GM21381 (cell line): ENCODE measurements around the gene PDIA5.
A peak's percentile ranks its signal among the peaks of the same experiment; 100 is the strongest.

Experiments
- ATAC-seq: cut with Tn5 transposase; IDR thresholded peaks from one replicate; pipeline ENCODE4 v1.9.1; 2021; ENCODE audit warnings: mild to moderate bottlenecking, moderate library complexity; ENCODE audit not compliant: unreplicated experiment

Gene PDIA5

GRCh38 chr3:123161167-123161566, 94.3 kb downstream of the PDIA5 start:
- ATAC-seq = no peak

GRCh38 chr3:123163141-123163540, 96.3 kb downstream of the PDIA5 start:
- no peak for ATAC-seq

GRCh38 chr3:123165163-123165562, 98.3 kb downstream of the PDIA5 start:
- no peak for ATAC-seq

GRCh38 chr3:123167686-123168085, 100.9 kb downstream of the PDIA5 start:
- ATAC-seq = no peak

- no peak for ATAC-seq
Measured at GRCh38 chr3:123168122-123168521, 101.3 kb downstream of the PDIA5 start.

GRCh38 chr3:123168605-123169004, 101.8 kb downstream of the PDIA5 start:
- ATAC-seq = no peak

- no peak for ATAC-seq
Measured at GRCh38 chr3:123169492-123169929, 102.7 kb downstream of the PDIA5 start.

- no peak for ATAC-seq
Measured at GRCh38 chr3:123169930-123170329, 103.1 kb downstream of the PDIA5 start.

- no peak for ATAC-seq
Measured at GRCh38 chr3:123180791-123181190, 114.0 kb downstream of the PDIA5 start.

GRCh38 chr3:123186695-123187094, 119.9 kb downstream of the PDIA5 start:
- no peak for ATAC-seq

- ATAC-seq = no peak
Measured at GRCh38 chr3:123188058-123188457, 121.2 kb downstream of the PDIA5 start.

GRCh38 chr3:123193448-123194101, 126.8 kb downstream of the PDIA5 start:
- ATAC-seq = no peak

- ATAC-seq = no peak
Measured at GRCh38 chr3:123194552-123194951, 127.7 kb downstream of the PDIA5 start.

GRCh38 chr3:123198372-123198771, 131.5 kb downstream of the PDIA5 start:
- no peak for ATAC-seq

- ATAC-seq = no peak
Measured at GRCh38 chr3:123201223-123201556, 134.4 kb downstream of the PDIA5 start.

GRCh38 chr3:123201557-123202427, 135.0 kb downstream of the PDIA5 start, which contains the start of gene SEC22A:
Gene SEC22A, plus strand, starts transcription at chr3:123201943. Its CDS starts 7,275 bp downstream, at chr3:123209218.
- ATAC-seq = peak; percentile 98

- no peak for ATAC-seq
Measured at GRCh38 chr3:123202451-123202850, 135.6 kb downstream of the PDIA5 start.
